ENCODE results near the gene RNFT2.

The RNFT2 gene

GRCh38 chr12:116892349-116893140, 154.4 kb downstream of the RNFT2 start:
- Histone ChIP-seq H3K27ac (ENCODE audit: low read depth, low read length) (no peak overlapping the region), H3K36me3 (ENCODE audit: control insufficient read depth, insufficient read depth, low read length) (no peaks in the 10 kb centered on the region), H3K27me3 (ENCODE audit: control insufficient read depth, insufficient read depth, low read length) (no peaks in the 10 kb centered on the region), H3K4me1 (ENCODE audit: control insufficient read depth, insufficient read depth, low read length) (no peaks in the 10 kb centered on the region), H3K9ac (ENCODE audit: low read depth, low read length) (no peak overlapping the region), H3K9me3 (ENCODE audit: control insufficient read depth, insufficient read depth, low read length) (no peaks in the 10 kb centered on the region), H3K4me3 (ENCODE audit: low read depth, low read length) (no peak overlapping the region)

- Histone ChIP-seq H3K27me3 (ENCODE audit: control insufficient read depth, insufficient read depth, low read length) (no peaks in the 10 kb centered on the region), H3K4me1 (ENCODE audit: control insufficient read depth, insufficient read depth, low read length) (no peaks in the 10 kb centered on the region), H3K4me3 (ENCODE audit: low read depth, low read length) (no peak overlapping the region), H3K36me3 (ENCODE audit: control insufficient read depth, insufficient read depth, low read length) (no peaks in the 10 kb centered on the region), H3K9ac (ENCODE audit: low read depth, low read length) (no peak overlapping the region), H3K27ac (ENCODE audit: low read depth, low read length) (no peak overlapping the region), H3K9me3 (ENCODE audit: control insufficient read depth, insufficient read depth, low read length) (no peaks in the 10 kb centered on the region)
These were observed 156.8 kb downstream of the RNFT2 start for GRCh38 chr12:116894913-116895312.

GRCh38 chr12:116896411-116896924, 158.4 kb downstream of the RNFT2 start:
- no peaks in the 10 kb centered on the region for H3K36me3 ChIP-seq (ENCODE audit: control insufficient read depth, insufficient read depth, low read length)
- no peak overlapping the region for H3K27ac ChIP-seq (ENCODE audit: low read depth, low read length)
- H3K27me3 ChIP-seq (ENCODE audit: control insufficient read depth, insufficient read depth, low read length): no peaks in the 10 kb centered on the region
- no peaks in the 10 kb centered on the region for H3K9me3 ChIP-seq (ENCODE audit: control insufficient read depth, insufficient read depth, low read length)
- H3K9ac ChIP-seq (ENCODE audit: low read depth, low read length): no peak overlapping the region
- no peaks in the 10 kb centered on the region for H3K4me1 ChIP-seq (ENCODE audit: control insufficient read depth, insufficient read depth, low read length)
- H3K4me3 ChIP-seq (ENCODE audit: low read depth, low read length): no peak overlapping the region

- Histone ChIP-seq H3K9me3 (ENCODE audit: control insufficient read depth, insufficient read depth, low read length) (no peaks in the 10 kb centered on the region), H3K27ac (ENCODE audit: low read depth, low read length) (no peak overlapping the region), H3K27me3 (ENCODE audit: control insufficient read depth, insufficient read depth, low read length) (no peaks in the 10 kb centered on the region), H3K4me3 (ENCODE audit: low read depth, low read length) (no peak overlapping the region), H3K9ac (ENCODE audit: low read depth, low read length) (no peak overlapping the region), H3K4me1 (ENCODE audit: control insufficient read depth, insufficient read depth, low read length) (no peaks in the 10 kb centered on the region), H3K36me3 (ENCODE audit: control insufficient read depth, insufficient read depth, low read length) (no peaks in the 10 kb centered on the region)
These were observed 159.4 kb downstream of the RNFT2 start for GRCh38 chr12:116897476-116897875.

GRCh38 chr12:116898669-116899068, 160.6 kb downstream of the RNFT2 start:
- Histone ChIP-seq H3K27ac (ENCODE audit: low read depth, low read length) (no peak overlapping the region), H3K4me1 (ENCODE audit: control insufficient read depth, insufficient read depth, low read length) (no peaks in the 10 kb centered on the region), H3K9me3 (ENCODE audit: control insufficient read depth, insufficient read depth, low read length) (no peaks in the 10 kb centered on the region), H3K9ac (ENCODE audit: low read depth, low read length) (no peak overlapping the region), H3K36me3 (ENCODE audit: control insufficient read depth, insufficient read depth, low read length) (no peaks in the 10 kb centered on the region), H3K27me3 (ENCODE audit: control insufficient read depth, insufficient read depth, low read length) (no peaks in the 10 kb centered on the region), H3K4me3 (ENCODE audit: low read depth, low read length) (no peak overlapping the region)

- 0 out of 2 replicates have a peak, but pooled peaks cover under 1% of the 10 kb centered on the region for H3K4me1 ChIP-seq (ENCODE audit: control insufficient read depth, insufficient read depth, low read length)
- H3K9me3 ChIP-seq (ENCODE audit: control insufficient read depth, insufficient read depth, low read length): no peaks in the 10 kb centered on the region
- no peak overlapping the region for H3K9ac ChIP-seq (ENCODE audit: low read depth, low read length)
- no peak overlapping the region for H3K27ac ChIP-seq (ENCODE audit: low read depth, low read length)
- no peaks in the 10 kb centered on the region for H3K36me3 ChIP-seq (ENCODE audit: control insufficient read depth, insufficient read depth, low read length)
- H3K4me3 ChIP-seq (ENCODE audit: low read depth, low read length): no peak overlapping the region
- H3K27me3 ChIP-seq (ENCODE audit: control insufficient read depth, insufficient read depth, low read length): no peaks in the 10 kb centered on the region
These were observed 163.5 kb downstream of the RNFT2 start for GRCh38 chr12:116901612-116902011.
